SU-DHL-6 (cell line): ENCODE results near the gene AFF3.

Source experiments
- EZH2phosphoT487 ChIP-seq: fragments of 200-600 bp; sonication (generic), shearing (Covaris generic); conservative IDR thresholded peaks from 2 replicates; pipeline ENCODE4 v1.6.1; 2018; ENCODE audit warnings: mild to moderate bottlenecking, antibody characterized with exemption, low read length, moderate library complexity, mixed read lengths
- TF ChIP-seq, protein P1 (sequence below): fragments of 200-600 bp; sonication (generic); IDR thresholded peaks from one replicate; pipeline ENCODE4 v1.5.1; 2017; ENCODE audit warnings: antibody characterized with exemption, mild to moderate bottlenecking, low read length, moderate library complexity; ENCODE audit not compliant: insufficient read depth, poor library complexity, severe bottlenecking

GRCh38 chr2:99666256-99666655 lies 476.1 kb downstream of the AFF3 start:
- TF ChIP-seq, protein P1, sequence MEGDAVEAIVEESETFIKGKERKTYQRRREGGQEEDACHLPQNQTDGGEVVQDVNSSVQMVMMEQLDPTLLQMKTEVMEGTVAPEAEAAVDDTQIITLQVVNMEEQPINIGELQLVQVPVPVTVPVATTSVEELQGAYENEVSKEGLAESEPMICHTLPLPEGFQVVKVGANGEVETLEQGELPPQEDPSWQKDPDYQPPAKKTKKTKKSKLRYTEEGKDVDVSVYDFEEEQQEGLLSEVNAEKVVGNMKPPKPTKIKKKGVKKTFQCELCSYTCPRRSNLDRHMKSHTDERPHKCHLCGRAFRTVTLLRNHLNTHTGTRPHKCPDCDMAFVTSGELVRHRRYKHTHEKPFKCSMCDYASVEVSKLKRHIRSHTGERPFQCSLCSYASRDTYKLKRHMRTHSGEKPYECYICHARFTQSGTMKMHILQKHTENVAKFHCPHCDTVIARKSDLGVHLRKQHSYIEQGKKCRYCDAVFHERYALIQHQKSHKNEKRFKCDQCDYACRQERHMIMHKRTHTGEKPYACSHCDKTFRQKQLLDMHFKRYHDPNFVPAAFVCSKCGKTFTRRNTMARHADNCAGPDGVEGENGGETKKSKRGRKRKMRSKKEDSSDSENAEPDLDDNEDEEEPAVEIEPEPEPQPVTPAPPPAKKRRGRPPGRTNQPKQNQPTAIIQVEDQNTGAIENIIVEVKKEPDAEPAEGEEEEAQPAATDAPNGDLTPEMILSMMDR: no peak
- TF ChIP-seq EZH2phosphoT487: no peak
